H1 (cell line): Measurements from ENCODE around the gene PPP1R3E. TPM values are rescaled to one million over a fixed set of nuclear protein-coding genes. Genes with fewer than 3 reads are reported as not detected.
A peak's percentile ranks its signal among the peaks of the same experiment; 100 is the strongest.

Experiments used
- CTCF ChIA-PET: fragments of 300-600 bp; sonication (Branson Sonifier 250); formaldehyde crosslinking; loops from one replicate; lab custom pipeline; 2021; ENCODE audit not compliant: partially characterized antibody; lab: Charles Lee
- POLR2A ChIA-PET: fragments of 300-600 bp; sonication (Branson Sonifier 250); formaldehyde crosslinking; loops from one replicate; lab custom pipeline; 2021; ENCODE audit warnings: inconsistent platforms; ENCODE audit not compliant: partially characterized antibody; lab: Charles Lee
- DNase-seq, 2 experiments: peaks; one replicate each; pipeline versions ENCODE4 v3.0.0 to v3.0.0-alpha.2; 2010 to 2022; ENCODE audit warnings: low spot score in 2 of 2, low read depth in 1 of 2, mixed read lengths in 1 of 2
- FAIRE-seq: peaks from 2 replicates; lab custom pipeline; 2011; peaks lifted over from hg19 to GRCh38; lab: Jason Lieb, UNC
- H2AFZ ChIP-seq: 2 replicates; pipeline ENCODE4 v1.8.1; 2012; ENCODE audit warnings: low read length, inconsistent platforms
- H2AK5ac ChIP-seq: 2 replicates; pipeline ENCODE4 v1.6.1; 2013; ENCODE audit warnings: low read depth, low read length
- H2BK120ac ChIP-seq: replicated peaks from 2 replicates; pipeline ENCODE3; 2013; ENCODE audit warnings: low read depth, low read length, inconsistent platforms
- H2BK12ac ChIP-seq: 2 replicates; pipeline ENCODE4 v1.6.1; 2013; ENCODE audit warnings: low read depth, low read length
- H2BK15ac ChIP-seq: 2 replicates; pipeline ENCODE4 v1.6.1; 2013; ENCODE audit warnings: low read length
- H2BK20ac ChIP-seq: 2 replicates; pipeline ENCODE4 v1.6.1; 2013; ENCODE audit warnings: low read length
- H2BK5ac ChIP-seq: 2 replicates; pipeline ENCODE4 v1.6.1; 2013; ENCODE audit warnings: low read depth, low read length
- H3K14ac ChIP-seq: 2 replicates; pipeline ENCODE4 v1.6.1; 2013; ENCODE audit warnings: inconsistent platforms; ENCODE audit not compliant: insufficient read length
- H3K18ac ChIP-seq: 2 replicates; pipeline ENCODE4 v1.6.1; 2013; ENCODE audit warnings: low read length; ENCODE audit errors: extremely low read depth
- H3K23ac ChIP-seq: 2 replicates; pipeline ENCODE4 v1.6.1; 2013; ENCODE audit warnings: inconsistent platforms; ENCODE audit not compliant: insufficient read length
- H3K23me2 ChIP-seq: 2 replicates; pipeline ENCODE4 v1.6.1; 2013; ENCODE audit warnings: low read depth, low read length
- H3K27ac ChIP-seq: 2 replicates; pipeline ENCODE4 v1.6.1; 2011; ENCODE audit warnings: low read depth, low read length, inconsistent platforms
- H3K27me3 ChIP-seq, 4 experiments: replicated peaks in 1 of 4; 1 replicate in 1 of 4; 2 replicates in 3 of 4; pipeline versions ENCODE4 v1.6.1 to v1.8.1; 2011 to 2013; ENCODE audit warnings: low read length in 3 of 4, mild to moderate bottlenecking in 3 of 4, inconsistent platforms in 2 of 4, mixed read lengths in 2 of 4, moderate library complexity in 1 of 4; ENCODE audit not compliant: control insufficient read depth in 3 of 4, insufficient read depth in 3 of 4; ENCODE audit errors: extremely low read depth in 1 of 4
- H3K36me3 ChIP-seq, 4 experiments: 2 replicates each; pipeline versions ENCODE4 v1.6.1 to v1.8.1; 2011 to 2013; ENCODE audit warnings: mild to moderate bottlenecking in 4 of 4, low read length in 3 of 4, moderate library complexity in 2 of 4, control low read depth in 1 of 4, inconsistent platforms in 1 of 4; ENCODE audit not compliant: insufficient read depth in 4 of 4, control insufficient read depth in 2 of 4
- H3K4ac ChIP-seq: replicated peaks from 2 replicates; pipeline ENCODE3; 2013; ENCODE audit warnings: low read length, low read depth, mixed read lengths, inconsistent platforms; ENCODE audit not compliant: insufficient read length
- H3K4me1 ChIP-seq, 4 experiments: replicated peaks in 1 of 4; 1 replicate in 1 of 4; 2 replicates in 3 of 4; pipeline versions ENCODE4 v1.6.1 to v1.8.1; 2011 to 2013; ENCODE audit warnings: low read length in 3 of 4, inconsistent platforms in 2 of 4, mixed read lengths in 1 of 4; ENCODE audit not compliant: insufficient read depth in 4 of 4, control insufficient read depth in 3 of 4
- H3K4me2 ChIP-seq, 2 experiments: 2 replicates each; pipeline versions ENCODE4 v1.6.1 to v1.8.1; 2011 to 2013; ENCODE audit warnings: low read depth in 2 of 2, low read length in 2 of 2, control low read depth in 1 of 2, inconsistent platforms in 1 of 2, mild to moderate bottlenecking in 1 of 2; ENCODE audit not compliant: insufficient read depth in 1 of 2
- H3K4me3 ChIP-seq, 4 experiments: fragments of 200-600, 300-600 bp in 1 of 4; sonication (generic), shearing (Covaris generic), sonication (Bioruptor Twin) in 1 of 4; 2 replicates each; pipeline versions ENCODE4 v1.5.1 to v1.8.1; 2011 to 2016; ENCODE audit warnings: low read length in 4 of 4, low read depth in 3 of 4, control low read depth in 2 of 4, inconsistent platforms in 2 of 4, mild to moderate bottlenecking in 2 of 4, mixed read lengths in 1 of 4, moderate library complexity in 1 of 4; ENCODE audit not compliant: insufficient read depth in 2 of 4; ENCODE audit errors: extremely low read depth in 1 of 4
- H3K56ac ChIP-seq: replicated peaks from 2 replicates; pipeline ENCODE3; 2013; ENCODE audit warnings: low read depth, mild to moderate bottlenecking, mixed read lengths, low read length, inconsistent platforms; ENCODE audit not compliant: insufficient read length
- H3K79me1 ChIP-seq: 2 replicates; pipeline ENCODE4 v1.6.1; 2013; ENCODE audit warnings: low read depth, low read length, control low read depth
- H3K79me2 ChIP-seq, 2 experiments: 2 replicates each; pipeline versions ENCODE4 v1.6.1 to v1.8.1; 2012 to 2013; ENCODE audit warnings: low read length in 2 of 2, mild to moderate bottlenecking in 2 of 2, inconsistent platforms in 1 of 2; ENCODE audit not compliant: insufficient read depth in 2 of 2, control insufficient read depth in 1 of 2
- H3K9ac ChIP-seq, 4 experiments: replicated peaks in 1 of 4; 1 replicate in 1 of 4; 2 replicates in 3 of 4; pipeline versions ENCODE4 v1.6.1 to v1.8.1; 2011 to 2013; ENCODE audit warnings: low read depth in 3 of 4, low read length in 3 of 4, control low read depth in 2 of 4, mild to moderate bottlenecking in 2 of 4, moderate library complexity in 2 of 4, inconsistent platforms in 1 of 4; ENCODE audit errors: extremely low read depth in 1 of 4
- H3K9me3 ChIP-seq, 2 experiments: 2 replicates each; pipeline versions ENCODE4 v1.6.1 to v1.8.1; 2012 to 2013; ENCODE audit warnings: mild to moderate bottlenecking in 2 of 2, moderate library complexity in 2 of 2, control low read depth in 1 of 2, inconsistent platforms in 1 of 2, low read depth in 1 of 2, low read length in 1 of 2, mixed read lengths in 1 of 2; ENCODE audit not compliant: insufficient read depth in 2 of 2
- H4K20me1 ChIP-seq, 2 experiments: replicated peaks in 1 of 2; 2 replicates each; pipeline versions ENCODE3 to v1.8.1; 2011 to 2013; ENCODE audit warnings: inconsistent platforms in 2 of 2, low read length in 2 of 2, mild to moderate bottlenecking in 1 of 2; ENCODE audit not compliant: insufficient read depth in 2 of 2, control insufficient read depth in 1 of 2
- H4K5ac ChIP-seq: 2 replicates; pipeline ENCODE4 v1.6.1; 2013; ENCODE audit warnings: low read length, low read depth, mixed read lengths, inconsistent platforms; ENCODE audit not compliant: insufficient read length
- H4K8ac ChIP-seq: 2 replicates; pipeline ENCODE4 v1.8.0; 2013; ENCODE audit warnings: mild to moderate bottlenecking, moderate library complexity, low read length, inconsistent platforms; ENCODE audit not compliant: insufficient read depth; ENCODE audit errors: extremely low read depth
- H4K91ac ChIP-seq: replicated peaks from 2 replicates; pipeline ENCODE3; 2013; ENCODE audit warnings: low read length, mixed read lengths, inconsistent platforms; ENCODE audit not compliant: insufficient read length
- CHD1 ChIP-seq: IDR thresholded peaks from 2 replicates; pipeline ENCODE4 v1.6.1; 2012; ENCODE audit warnings: low read depth, low read length, improper control_type of control experiment
- CREB1 ChIP-seq: IDR thresholded peaks from 2 replicates; pipeline ENCODE4 v1.6.1; 2012; ENCODE audit warnings: inconsistent platforms
- PHF8 ChIP-seq: fragments of 200-600 bp; sonication (generic); conservative IDR thresholded peaks from 2 replicates; pipeline ENCODE4 v1.7.1; 2012; ENCODE audit warnings: low read depth, mild to moderate bottlenecking, inconsistent platforms, low read length, moderate library complexity
- POLR2A ChIP-seq, 2 experiments: IDR thresholded peaks; 1 replicate in 1 of 2; 2 replicates in 1 of 2; pipeline ENCODE4 v1.6.1; 2011; ENCODE audit warnings: low read depth in 2 of 2, low read length in 2 of 2, mild to moderate bottlenecking in 2 of 2; ENCODE audit errors: control extremely low read depth in 1 of 2
- POLR2AphosphoS5 ChIP-seq: IDR thresholded peaks from 2 replicates; pipeline ENCODE4 v1.6.1; 2011; ENCODE audit warnings: low read depth, low read length
- SIN3A ChIP-seq, 2 experiments: IDR thresholded peaks in 1 of 2; conservative IDR thresholded peaks in 1 of 2; 2 replicates each; pipeline ENCODE4 v1.6.1; 2011 to 2012; ENCODE audit warnings: low read length in 2 of 2, improper control_type of control experiment in 1 of 2, low read depth in 1 of 2, mild to moderate bottlenecking in 1 of 2
- SUZ12 ChIP-seq: fragments of 200-600 bp; sonication (generic); IDR thresholded peaks from 2 replicates; pipeline ENCODE4 v1.6.1; 2012; ENCODE audit warnings: mild to moderate bottlenecking, inconsistent platforms, low read length, moderate library complexity, mixed read lengths
- TAF7 ChIP-seq: optimal IDR thresholded peaks from 2 replicates; pipeline ENCODE3; 2011; ENCODE audit warnings: low read depth, mild to moderate bottlenecking, inconsistent platforms, low read length, moderate library complexity, borderline replicate concordance
- TBP ChIP-seq: IDR thresholded peaks from 2 replicates; pipeline ENCODE4 v1.6.1; 2011; ENCODE audit warnings: low read depth, low read length, improper control_type of control experiment
- ZNF274 ChIP-seq: IDR thresholded peaks from 2 replicates; pipeline ENCODE4 v1.7.0; 2012; ENCODE audit warnings: low read length, borderline replicate concordance; ENCODE audit errors: extremely low read depth
- WGBS, 2 experiments: shearing (Covaris generic) in 1 of 2; methylation state at CpG; one replicate each; pipeline versions ENCODE4 v1.1.6 to v1.1.7; 2013 to 2015; ENCODE audit warnings: low lambda C conversion rate in 2 of 2, mixed read lengths in 2 of 2, inconsistent platforms in 1 of 2, low coverage in 1 of 2, missing lambda C conversion rate in 1 of 2; ENCODE audit not compliant: insufficient replicate concordance in 2 of 2, insufficient coverage in 1 of 2, insufficient read length in 1 of 2; ENCODE audit errors: extremely low coverage in 1 of 2, missing lambda C conversion rate in 1 of 2; 5-methylcytosine and 5-hydroxymethylcytosine counted together
- polyA plus RNA-seq, 7 experiments: library from polyadenylated mRNA; depleted of rRNA in 3 of 7; stranded (reverse) in 5 of 7; unstranded in 2 of 7; fragments of >200 nt in 5 of 7; fragments of 200-250 nt in 2 of 7; gene quantifications; 1 replicate in 5 of 7; 2 replicates in 1 of 7; 4 replicates in 1 of 7; pipeline versions ENCODE4 v1.2.1 to v1.2.3, GENCODE V29; 2011 to 2013; ENCODE audit warnings: missing spikeins in 2 of 7, mixed read lengths in 2 of 7
- total RNA-seq: library from RNA; stranded (reverse); fragmentation: NEBNext Ultra II Directional; extraction: Animal tissue kit (Norgen Biotek cat#: 25700); gene quantifications from 2 replicates; pipeline ENCODE4 v1.2.1, GENCODE V29; 2021

Gene PPP1R3E
- total and polyA plus RNA-seq, 2 of the 8 experiments (the other 6 are each of a cell fraction or from before 2014, with no cell fraction given): 4.4 to 4.7 TPM

DNA sequence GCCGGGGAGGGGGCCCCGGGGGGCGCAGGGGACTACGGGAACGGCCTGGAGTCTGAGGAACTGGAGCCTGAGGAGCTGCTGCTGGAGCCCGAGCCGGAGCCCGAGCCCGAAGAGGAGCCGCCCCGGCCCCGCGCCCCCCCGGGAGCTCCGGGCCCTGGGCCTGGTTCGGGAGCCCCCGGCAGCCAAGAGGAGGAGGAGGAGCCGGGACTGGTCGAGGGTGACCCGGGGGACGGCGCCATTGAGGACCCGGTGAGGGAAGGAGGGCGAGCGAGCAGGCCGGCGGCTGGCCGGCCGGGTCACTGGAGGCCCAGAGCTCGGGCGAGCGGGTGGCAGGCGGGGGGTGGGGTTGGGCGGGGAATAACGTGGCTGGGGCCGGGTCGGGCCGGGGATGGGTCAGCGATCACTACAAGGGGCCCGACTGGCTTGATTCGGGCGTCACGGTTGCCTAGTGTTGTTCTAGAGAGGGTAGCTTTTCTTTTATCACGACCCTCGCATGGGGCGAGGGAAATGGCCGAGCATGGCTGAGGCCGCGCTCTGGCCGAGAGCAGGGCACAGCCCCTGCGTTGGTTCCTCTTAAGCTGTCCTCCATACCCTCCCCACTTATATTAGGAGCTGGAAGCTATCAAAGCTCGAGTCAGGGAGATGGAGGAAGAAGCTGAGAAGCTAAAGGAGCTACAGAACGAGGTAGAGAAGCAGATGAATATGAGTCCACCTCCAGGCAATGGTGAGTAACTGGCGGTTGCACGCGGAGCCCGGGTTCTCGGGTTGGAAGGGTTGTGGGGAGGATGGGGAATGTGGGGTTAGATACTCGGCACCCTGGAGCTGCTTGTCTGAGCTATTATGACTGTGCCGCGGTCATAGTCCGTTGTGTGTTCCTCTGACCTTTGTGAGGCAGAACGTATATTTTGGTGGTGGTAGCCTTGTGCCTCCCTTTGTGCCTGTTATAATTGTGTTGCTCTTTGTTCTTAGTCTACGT, 19.2 kb upstream of the PPP1R3E start:
- H2AK5ac ChIP-seq: peak overlapping the region; percentile 90
- peak overlapping the region; percentile 83 for H3K27ac ChIP-seq
- peak overlapping the region; percentile 79 for H4K91ac ChIP-seq
- H2BK120ac ChIP-seq: no peak overlapping the region
- peaks cover 10% of the 10 kb centered on the region; the same call in 1 of the 2 replicates for H3K79me1 ChIP-seq
- FAIRE-seq: no peak
- WGBS, 2 experiments: 3% methylated on average over 36 of the region's 64 CpGs; no CpG with 5 or more reads in 1 of the 2 experiments
- H2BK15ac ChIP-seq: no peak overlapping the region
- H3K4me1 ChIP-seq: peaks cover 0 to 6% (median 2%) of the 10 kb centered on the region in 4 experiments; a peak in 6 of 7 replicates
- peak overlapping the region; percentile 96 to 100 (median 99) for H3K4me3 ChIP-seq
- H3K27me3 ChIP-seq: no peaks in the 10 kb centered on the region
- peaks cover 10% of the 10 kb centered on the region for H3K23me2 ChIP-seq
- peak overlapping the region; percentile 36 for H2BK5ac ChIP-seq
- peak overlapping the region; percentile 43; the same call in 1 of the 2 replicates for H3K18ac ChIP-seq
- ChIA-PET CTCF (interaction anchor here (0.7 to 3.8 kb wide), 28 partner anchors 9 to 262 kb away, joined by 3 to 28 read pairs (median 3); partner anchors contain the start of genes BCL2L2 and SLC22A17), POLR2A (interaction anchor here (0.5 to 4.7 kb wide), 38 partner anchors 8 to 456 kb away, joined by 3 to 48 read pairs (median 5); partner anchors contain the start of genes ACIN1, AP1G2, BCL2L2 and CMTM5)
- peaks cover 11 to 17% of the 10 kb centered on the region in 2 experiments for H3K79me2 ChIP-seq
- H4K5ac ChIP-seq: peak overlapping the region; percentile 89
- no peak overlapping the region for H3K14ac ChIP-seq
- no peak overlapping the region for H2BK20ac ChIP-seq
- peak overlapping the region; percentile 87 to 96 for H3K4me2 ChIP-seq
- no peak overlapping the region for H2AFZ ChIP-seq
- H3K4ac ChIP-seq: no peak overlapping the region
- DNase-seq: peak in 1 of 2 experiments; percentile 63
- H3K9ac ChIP-seq: peak overlapping the region; percentile 92 to 98 (median 96)
- peak overlapping the region; percentile 71 for H3K56ac ChIP-seq
- H2BK12ac ChIP-seq: peak overlapping the region; percentile 18; the same call in 1 of the 2 replicates
- H4K8ac ChIP-seq: peak overlapping the region; percentile 99; the same call in 1 of the 2 replicates
- no peaks in the 10 kb centered on the region for H4K20me1 ChIP-seq
- peaks cover 9 to 35% (median 24%) of the 10 kb centered on the region in 4 experiments; a peak in 7 of 8 replicates for H3K36me3 ChIP-seq
- no peaks in the 10 kb centered on the region for H3K9me3 ChIP-seq
- H3K23ac ChIP-seq: no peak overlapping the region
- peak; percentile 53 for TF ChIP-seq TBP
- no peak for TF ChIP-seq CHD1
- peak; percentile 64 to 81 for TF ChIP-seq POLR2A (IDR thresholded peaks at IDR 0.05; ENCODE audit: control extremely low read depth in 1 of 2, low read depth in 2 of 2, low read length in 2 of 2)
- TF ChIP-seq SIN3A (conservative IDR thresholded peaks at IDR 0.05 in 1 of 2, IDR thresholded peaks at IDR 0.05 in 1 of 2; ENCODE audit: low read depth in 1 of 2, low read length in 2 of 2): peak in 1 of 2 experiments; percentile 40; a peak in 1 of 4 replicates
- peak; percentile 49 for TF ChIP-seq TAF7
- peak; percentile 43 for TF ChIP-seq POLR2AphosphoS5
- no peak for TF ChIP-seq ZNF274
- peak; percentile 63 for TF ChIP-seq PHF8
- 0 out of 2 replicates have a peak, but pooled peaks have one; percentile 5 for TF ChIP-seq CREB1
- TF ChIP-seq SUZ12: no peak
